ENCODE data around the gene GRIK3.

GRIK3 gene

DNA sequence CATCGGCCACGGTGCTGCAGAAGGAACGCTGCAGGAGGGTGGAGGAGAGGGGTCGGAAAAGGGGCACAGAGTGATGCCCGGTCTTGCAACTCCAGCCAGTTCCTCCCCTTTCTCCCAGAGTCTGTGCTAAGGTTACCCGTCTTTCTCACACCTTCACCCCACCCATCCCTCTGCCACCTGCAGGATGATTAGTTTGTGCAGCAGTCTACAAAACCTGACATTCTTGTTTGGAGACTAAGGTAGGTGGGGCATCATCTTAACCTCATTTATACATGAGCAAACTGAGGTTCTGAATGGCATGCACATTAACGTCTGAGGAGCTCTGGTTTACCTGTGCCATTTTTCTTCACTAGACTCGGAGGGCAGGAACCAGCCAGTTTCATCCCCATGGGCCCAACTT, 232.3 kb downstream of the GRIK3 start:
- H3K27ac ChIP-seq = no peak overlapping the region
- TF ChIP-seq, protein P1, sequence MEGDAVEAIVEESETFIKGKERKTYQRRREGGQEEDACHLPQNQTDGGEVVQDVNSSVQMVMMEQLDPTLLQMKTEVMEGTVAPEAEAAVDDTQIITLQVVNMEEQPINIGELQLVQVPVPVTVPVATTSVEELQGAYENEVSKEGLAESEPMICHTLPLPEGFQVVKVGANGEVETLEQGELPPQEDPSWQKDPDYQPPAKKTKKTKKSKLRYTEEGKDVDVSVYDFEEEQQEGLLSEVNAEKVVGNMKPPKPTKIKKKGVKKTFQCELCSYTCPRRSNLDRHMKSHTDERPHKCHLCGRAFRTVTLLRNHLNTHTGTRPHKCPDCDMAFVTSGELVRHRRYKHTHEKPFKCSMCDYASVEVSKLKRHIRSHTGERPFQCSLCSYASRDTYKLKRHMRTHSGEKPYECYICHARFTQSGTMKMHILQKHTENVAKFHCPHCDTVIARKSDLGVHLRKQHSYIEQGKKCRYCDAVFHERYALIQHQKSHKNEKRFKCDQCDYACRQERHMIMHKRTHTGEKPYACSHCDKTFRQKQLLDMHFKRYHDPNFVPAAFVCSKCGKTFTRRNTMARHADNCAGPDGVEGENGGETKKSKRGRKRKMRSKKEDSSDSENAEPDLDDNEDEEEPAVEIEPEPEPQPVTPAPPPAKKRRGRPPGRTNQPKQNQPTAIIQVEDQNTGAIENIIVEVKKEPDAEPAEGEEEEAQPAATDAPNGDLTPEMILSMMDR (IDR thresholded peaks at IDR 0.05) = no peak
- no peak for TF ChIP-seq ZFX (IDR thresholded peaks at IDR 0.05; ENCODE audit: borderline replicate concordance)

GRCh38 chr1:36797761-36798160, 236.6 kb downstream of the GRIK3 start:
- TF ChIP-seq, protein P1 (IDR thresholded peaks at IDR 0.05) = no peak
- TF ChIP-seq ZFX (IDR thresholded peaks at IDR 0.05; ENCODE audit: borderline replicate concordance) = no peak
- H3K27ac ChIP-seq = no peak overlapping the region

- TF ChIP-seq, protein P1 (IDR thresholded peaks at IDR 0.05) = no peak
- TF ChIP-seq ZFX (IDR thresholded peaks at IDR 0.05; ENCODE audit: borderline replicate concordance) = no peak
- no peak overlapping the region for H3K27ac ChIP-seq
These were observed 237.6 kb downstream of the GRIK3 start for GRCh38 chr1:36796733-36797132.

DNA sequence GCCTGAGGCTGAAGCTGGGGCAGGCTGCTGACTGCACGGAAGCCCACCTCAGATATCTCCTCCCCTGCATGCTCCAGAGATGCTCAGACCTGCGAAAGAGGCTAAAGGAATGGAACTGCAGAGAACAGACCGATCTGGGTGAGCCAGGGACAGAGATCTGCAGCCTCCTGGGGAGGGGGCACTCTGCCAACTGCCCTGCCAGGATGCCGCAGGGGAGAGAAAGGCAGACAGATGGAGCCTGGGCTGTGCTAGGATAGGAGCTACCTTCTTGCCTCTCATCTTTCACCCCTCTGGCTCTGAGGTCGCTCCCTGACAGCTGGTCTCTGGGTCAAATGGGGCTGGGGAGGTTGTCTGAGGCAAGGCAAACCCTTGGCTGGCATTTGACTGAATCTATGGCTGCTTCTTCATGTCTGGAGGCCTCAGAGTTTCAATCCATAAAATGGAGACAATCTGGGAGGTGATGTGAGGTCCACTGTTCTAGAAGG, 238.2 kb downstream of the GRIK3 start:
- TF ChIP-seq, protein P1 (IDR thresholded peaks at IDR 0.05) = no peak
- no peak for TF ChIP-seq ZFX (IDR thresholded peaks at IDR 0.05; ENCODE audit: borderline replicate concordance)
- no peak overlapping the region for H3K27ac ChIP-seq

- TF ChIP-seq ZFX (IDR thresholded peaks at IDR 0.05; ENCODE audit: borderline replicate concordance) = no peak
- TF ChIP-seq, protein P1 (IDR thresholded peaks at IDR 0.05) = no peak
These were observed 239.9 kb downstream of the GRIK3 start for GRCh38 chr1:36794460-36794859.

DNA sequence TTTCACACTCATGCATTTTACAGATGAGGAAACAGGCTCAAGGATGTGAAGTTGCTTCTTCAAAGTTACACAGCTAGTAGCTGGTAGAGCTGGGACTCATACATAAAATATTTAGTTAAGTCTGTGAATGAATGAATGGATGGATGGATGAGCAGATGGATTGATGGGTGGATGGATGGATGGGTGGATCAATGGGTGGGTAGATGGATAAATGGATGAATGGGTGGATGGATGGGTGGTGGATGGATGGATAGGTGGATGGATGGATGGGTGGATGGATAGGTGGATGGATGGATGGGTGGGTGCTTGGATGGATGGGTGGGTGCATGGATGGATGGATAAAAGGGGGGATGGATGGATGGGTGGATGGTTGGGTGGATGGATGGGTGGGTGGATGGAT, 240.9 kb downstream of the GRIK3 start:
- TF ChIP-seq, protein P1 (IDR thresholded peaks at IDR 0.05) = no peak
- no peak for TF ChIP-seq ZFX (IDR thresholded peaks at IDR 0.05; ENCODE audit: borderline replicate concordance)
- no peak overlapping the region for H3K27ac ChIP-seq

More at GRCh38 chr1:36794460-36794859, 239.9 kb downstream of the GRIK3 start:
- H3K27ac ChIP-seq = no peak overlapping the region

DNA sequence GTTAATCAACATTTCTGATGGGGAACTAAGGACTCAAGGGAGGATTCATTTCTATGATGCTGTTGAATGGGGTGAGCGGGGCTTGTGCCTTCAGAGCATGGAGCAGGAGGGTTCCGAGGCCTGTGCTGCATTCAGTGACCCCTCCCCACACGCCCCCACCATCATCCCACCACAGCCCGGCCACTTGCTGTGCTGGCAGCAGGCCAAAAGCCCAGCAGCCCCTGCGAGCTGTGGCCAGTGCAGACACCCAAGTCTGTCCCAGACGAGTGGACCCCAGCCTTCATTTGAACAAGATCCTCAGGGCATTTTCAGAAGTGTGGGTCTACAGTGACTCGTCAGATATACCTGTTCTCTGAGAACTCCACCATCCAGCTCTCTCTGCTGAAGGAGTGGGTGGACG, 242.0 kb downstream of the GRIK3 start:
- TF ChIP-seq, protein P1 (IDR thresholded peaks at IDR 0.05) = no peak
- no peak for TF ChIP-seq ZFX (IDR thresholded peaks at IDR 0.05; ENCODE audit: borderline replicate concordance)
- no peak overlapping the region for H3K27ac ChIP-seq

Data from 22Rv1 (cell line).